ENCODE data around the gene RBBP8.
"Not testable (repeated sequence)": the region's sequence is repeated elsewhere in the genome, so short reads cannot be mapped to it uniquely, and the experiment has no call there.

Gene RBBP8
- total RNA-seq = 6.6 to 109 (median 20.8) reads per million in 9 experiments

DNA sequence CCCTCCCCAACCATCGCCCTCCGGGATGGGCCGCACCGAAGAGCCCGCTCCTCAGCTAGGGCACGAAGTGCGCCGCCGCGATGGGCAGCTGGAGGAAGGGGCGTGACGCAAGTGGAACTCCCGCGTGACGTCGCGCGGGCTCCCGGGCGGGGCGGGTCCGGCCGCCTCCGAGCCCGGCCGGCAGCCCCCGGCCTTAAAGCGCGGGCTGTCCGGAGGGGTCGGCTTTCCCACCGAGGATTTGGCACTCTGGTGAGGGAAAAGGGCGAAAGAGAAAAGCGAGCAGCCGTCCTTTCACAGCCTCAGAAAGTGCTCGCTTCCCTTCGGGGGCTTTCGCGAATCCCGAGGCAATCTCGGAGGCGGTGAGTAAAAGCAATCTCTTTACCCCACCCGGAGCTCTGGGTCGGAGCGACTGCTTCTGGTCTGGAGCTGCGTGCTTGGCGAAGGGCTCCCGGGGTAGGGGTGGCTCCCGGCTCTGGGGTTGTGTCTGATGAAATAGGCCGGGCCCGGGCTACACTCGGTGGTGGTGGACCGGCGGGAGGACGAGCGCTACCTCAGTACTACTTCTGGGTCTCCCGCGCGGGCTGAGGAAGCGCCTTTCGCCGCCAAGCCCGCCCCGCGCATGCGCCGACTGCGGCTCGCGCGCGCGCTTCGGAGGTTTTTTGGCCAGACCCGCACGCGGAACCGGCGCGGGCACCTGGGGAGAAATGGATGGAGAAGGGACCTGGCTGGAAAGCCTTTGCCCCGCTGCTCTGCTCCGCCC, at the start of gene RBBP8:
Gene RBBP8 (plus strand): TSS at position 123 of the 760 bp plus-strand sequence. CDS start 3,524 bp downstream, outside the sequence.
- Mint-ChIP-seq H3K4me1 (ENCODE audit: low read depth in 2 of 2) (peaks cover 11 to 12% of the 10 kb centered on the region in 2 donors), H3K4me3 (peak within 1 kb of the TSS; percentile 86 to 95), H3K36me3 (ENCODE audit: insufficient read depth) (peaks cover 8% of the 10 kb centered on the region), H3K27ac (peak within 1 kb of the TSS; percentile 69 to 87), H3K9me3 (no peaks in the 10 kb centered on the region), H3K27me3 (no peaks in the 10 kb centered on the region)
- ATAC-seq (replicated peaks) (peak; percentile 74), DNase-seq (peak; percentile 67 to 77 (median 76))

DNA sequence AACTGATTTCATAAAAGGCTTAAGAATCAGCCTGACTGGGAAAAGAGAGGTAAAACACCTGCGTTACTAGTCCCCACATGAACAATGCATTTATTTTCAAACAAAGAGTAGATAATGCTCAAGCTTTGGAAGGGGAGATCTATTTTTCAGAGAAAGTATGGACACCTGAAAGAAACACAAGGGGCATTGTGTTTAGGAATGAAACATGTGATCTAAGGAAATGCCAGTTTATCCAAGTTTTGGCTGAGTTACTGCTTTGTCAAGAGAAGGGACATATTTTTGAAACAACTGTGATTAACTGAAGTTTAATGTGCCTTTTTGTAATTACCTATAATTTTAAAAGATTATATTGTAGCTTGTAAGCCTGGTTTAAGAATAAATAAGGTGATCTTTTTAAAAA, 49.3 kb upstream of the RBBP8 start:
- DNase-seq (no peak), ATAC-seq (replicated peaks) (no peak)

DNA sequence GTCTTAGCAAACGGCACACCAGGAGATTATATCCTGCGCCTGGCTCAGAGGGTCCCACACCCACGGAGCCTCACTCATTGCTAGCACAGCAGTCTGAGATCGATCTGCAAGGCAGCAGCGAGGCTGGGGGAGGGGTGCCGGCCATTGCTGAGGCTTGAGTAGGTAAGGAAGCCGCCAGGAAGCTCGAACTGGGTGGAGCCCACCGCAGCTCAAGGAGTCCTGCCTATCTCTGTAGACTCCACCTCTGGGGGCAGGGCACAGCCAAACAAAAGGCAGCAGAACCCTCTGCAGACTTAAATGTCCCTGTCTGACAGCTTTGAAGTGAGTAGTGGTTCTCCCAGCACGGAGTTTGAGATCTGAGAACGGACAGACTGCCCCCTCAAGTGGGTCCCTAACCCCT, 47.4 kb upstream of the RBBP8 start:
- H3K4me1 Mint-ChIP-seq (ENCODE audit: low read depth in 2 of 2); H3K9me3 Mint-ChIP-seq; ATAC-seq (replicated peaks); H3K27ac Mint-ChIP-seq; H3K4me3 Mint-ChIP-seq; H3K36me3 Mint-ChIP-seq (ENCODE audit: insufficient read depth); DNase-seq: not testable (repeated sequence)
- peaks cover 45 to 60% of the 10 kb centered on the region in 2 donors for H3K27me3 Mint-ChIP-seq

More for the DNA sequence above, 49.3 kb upstream of the RBBP8 start:
- no peak overlapping the region for H3K4me3 Mint-ChIP-seq
- peaks cover 44 to 59% of the 10 kb centered on the region in 2 donors for H3K27me3 Mint-ChIP-seq
- H3K9me3 Mint-ChIP-seq = no peaks in the 10 kb centered on the region
- no peaks in the 10 kb centered on the region for H3K36me3 Mint-ChIP-seq (ENCODE audit: insufficient read depth)
- no peak overlapping the region for H3K27ac Mint-ChIP-seq
- no peaks in the 10 kb centered on the region for H3K4me1 Mint-ChIP-seq (ENCODE audit: low read depth in 2 of 2)

DNA sequence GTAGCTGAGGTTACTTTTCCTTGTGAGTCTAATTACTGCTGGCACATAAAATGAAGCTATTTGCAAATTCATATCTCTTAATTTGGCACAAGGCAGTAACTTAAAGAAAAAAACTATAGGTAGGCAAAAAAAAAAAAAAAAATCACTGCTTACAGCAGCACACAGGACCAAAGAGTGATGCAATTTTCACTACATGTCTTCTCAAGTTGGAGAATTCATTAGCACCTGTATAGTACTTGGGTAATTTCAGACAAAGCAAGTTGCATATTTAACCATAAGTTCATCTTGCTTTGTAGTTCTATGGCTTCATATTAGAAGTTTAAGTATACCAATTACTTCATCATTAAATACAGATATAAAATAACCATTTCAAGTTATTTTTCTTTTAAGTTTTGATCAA, 33.7 kb upstream of the RBBP8 start:
- no peaks in the 10 kb centered on the region for H3K4me1 Mint-ChIP-seq (ENCODE audit: low read depth in 2 of 2)
- peaks cover 6 to 10% of the 10 kb centered on the region in 2 donors for H3K27me3 Mint-ChIP-seq
- DNase-seq (no peak), ATAC-seq (replicated peaks) (no peak)
- H3K4me3 Mint-ChIP-seq = no peak overlapping the region
- H3K36me3 Mint-ChIP-seq (ENCODE audit: insufficient read depth) = no peaks in the 10 kb centered on the region
- no peak overlapping the region for H3K27ac Mint-ChIP-seq
- H3K9me3 Mint-ChIP-seq = peaks cover 0 to 4% of the 10 kb centered on the region in 2 donors

DNA sequence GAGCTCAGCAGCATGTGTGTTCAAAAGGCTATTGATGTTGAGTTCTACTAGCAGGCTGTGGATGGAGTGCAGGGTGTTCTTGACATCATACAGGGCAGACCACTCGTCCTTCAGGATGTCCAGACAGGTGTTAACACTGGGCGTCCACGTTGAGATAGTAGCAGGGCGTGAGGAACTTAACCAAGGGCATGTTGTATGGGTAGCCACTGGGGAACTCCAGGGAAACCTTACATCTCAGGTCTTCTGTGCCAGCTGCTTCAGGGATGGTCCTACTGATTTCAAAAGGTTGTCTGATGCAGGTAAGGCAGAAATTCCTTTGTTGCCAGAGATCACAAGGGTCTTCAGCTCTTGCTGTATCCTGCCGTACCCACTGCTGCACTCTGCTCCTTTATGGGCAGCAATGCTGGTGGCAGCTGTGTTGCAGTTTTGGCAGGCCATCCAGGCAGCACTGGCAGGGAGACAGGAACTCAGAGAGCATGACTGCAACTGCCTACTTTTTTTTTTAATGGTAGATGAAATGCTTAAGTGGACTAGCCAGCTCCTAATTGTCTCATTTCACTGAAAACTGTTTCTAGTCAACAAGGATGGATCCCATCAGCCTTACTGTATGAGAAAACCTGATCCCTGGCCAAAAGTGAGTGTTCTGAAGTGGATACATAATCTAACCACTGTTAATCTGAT, 32.4 kb upstream of the RBBP8 start:
- Mint-ChIP-seq H3K4me1 (ENCODE audit: low read depth in 2 of 2) (no peaks in the 10 kb centered on the region), H3K4me3 (no peak overlapping the region), H3K9me3 (peaks cover 0 to 3% of the 10 kb centered on the region in 2 donors), H3K36me3 (ENCODE audit: insufficient read depth) (no peaks in the 10 kb centered on the region), H3K27ac (no peak overlapping the region), H3K27me3 (peaks cover 0 to 10% of the 10 kb centered on the region in 2 donors)
- DNase-seq (no peak), ATAC-seq (replicated peaks) (no peak)

DNA sequence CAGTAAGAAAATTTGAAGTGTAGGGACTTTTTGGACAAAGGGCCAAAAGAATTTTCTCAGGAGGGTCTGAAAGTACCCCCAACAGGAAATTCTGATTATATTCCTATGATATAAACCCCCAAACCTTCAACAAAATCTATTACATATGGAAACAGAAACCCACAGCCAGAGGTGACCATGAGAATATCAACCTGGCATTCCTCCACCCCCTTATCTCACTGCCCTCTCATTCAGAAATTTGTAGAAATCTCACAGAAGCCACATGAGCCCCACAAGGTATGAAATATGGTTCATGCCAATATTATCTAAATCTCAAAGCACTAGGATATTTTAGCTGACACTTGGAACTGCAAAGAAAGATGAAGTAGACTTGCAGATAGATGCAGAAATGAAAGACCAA, 31.0 kb upstream of the RBBP8 start:
- ATAC-seq (replicated peaks) (no peak), DNase-seq (no peak)
- Mint-ChIP-seq H3K4me1 (ENCODE audit: low read depth in 2 of 2) (no peaks in the 10 kb centered on the region), H3K27me3 (peaks cover 0 to 10% of the 10 kb centered on the region in 2 donors), H3K4me3 (no peak overlapping the region), H3K9me3 (peaks cover 0 to 3% of the 10 kb centered on the region in 2 donors), H3K27ac (no peak overlapping the region), H3K36me3 (ENCODE audit: insufficient read depth) (no peaks in the 10 kb centered on the region)

DNA sequence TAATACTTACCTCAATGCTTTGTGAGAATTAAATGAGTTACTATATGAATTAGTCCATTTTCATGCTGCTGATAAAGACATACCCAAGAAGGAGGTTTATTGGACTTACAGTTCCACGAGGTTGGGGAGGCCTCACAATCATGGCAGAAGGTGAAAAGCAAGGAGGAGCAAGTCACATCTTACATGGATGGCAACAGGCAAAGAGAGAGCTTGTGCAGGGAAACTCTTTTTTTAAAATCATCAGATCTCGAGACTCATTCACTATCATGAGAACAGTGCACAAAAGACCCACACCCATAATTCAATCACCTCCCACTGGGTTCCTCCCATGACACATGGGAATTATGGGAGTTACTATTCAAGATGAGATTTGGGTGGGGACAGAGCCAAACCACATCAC, 29.9 kb upstream of the RBBP8 start:
- ATAC-seq (replicated peaks); H3K4me1 Mint-ChIP-seq (ENCODE audit: low read depth in 2 of 2); H3K27me3 Mint-ChIP-seq; H3K4me3 Mint-ChIP-seq; H3K27ac Mint-ChIP-seq; H3K9me3 Mint-ChIP-seq; DNase-seq; H3K36me3 Mint-ChIP-seq (ENCODE audit: insufficient read depth): not testable (repeated sequence)

DNA sequence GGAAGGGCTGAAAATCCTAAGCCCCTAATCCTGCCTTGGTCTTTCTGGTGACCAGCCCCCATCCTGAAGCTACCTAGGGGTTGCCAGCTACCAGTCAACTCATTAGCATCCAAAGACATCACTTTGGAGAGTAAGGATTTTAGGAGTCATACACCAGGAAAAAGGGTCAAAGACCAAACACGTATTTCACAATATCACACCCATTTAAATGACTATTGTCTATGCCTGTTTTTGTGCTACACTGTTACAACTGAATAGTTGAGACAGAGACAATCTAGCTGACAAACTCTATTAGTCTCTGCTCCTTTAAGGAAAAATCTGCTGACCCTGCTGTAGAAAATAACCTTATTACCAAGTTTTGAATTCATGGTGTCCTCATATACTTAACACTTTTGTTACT, 21.0 kb upstream of the RBBP8 start:
- no peak for ATAC-seq (replicated peaks)

DNA sequence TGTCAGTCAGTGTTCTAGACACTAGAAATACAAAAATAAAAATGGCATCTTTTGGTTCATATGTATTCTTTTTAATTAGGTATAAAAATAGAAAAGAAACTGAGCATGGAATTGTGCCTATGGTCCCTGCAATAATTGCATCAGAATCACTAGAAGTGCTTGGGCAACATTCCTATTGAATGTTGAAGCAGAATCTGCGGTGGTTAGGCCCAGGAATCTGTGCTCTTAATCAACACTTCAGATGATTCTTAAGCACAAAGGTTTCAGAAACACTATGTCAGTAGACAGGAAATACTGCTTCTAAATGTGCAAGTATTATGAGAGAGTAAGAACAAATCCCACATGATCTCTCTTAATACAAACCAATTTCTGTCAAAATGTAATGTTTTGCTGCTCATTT, 20.3 kb upstream of the RBBP8 start:
- Mint-ChIP-seq H3K9me3 (no peaks in the 10 kb centered on the region), H3K27me3 (peaks cover 29 to 40% of the 10 kb centered on the region in 2 donors), H3K4me3 (no peak overlapping the region), H3K27ac (peak overlapping the region in 1 of 2 donors; percentile 25), H3K36me3 (ENCODE audit: insufficient read depth) (no peaks in the 10 kb centered on the region), H3K4me1 (ENCODE audit: low read depth in 2 of 2) (no peaks in the 10 kb centered on the region)
- DNase-seq (no peak), ATAC-seq (replicated peaks) (no peak)

More for the DNA sequence above, 21.0 kb upstream of the RBBP8 start:
- Mint-ChIP-seq H3K4me1 (ENCODE audit: low read depth in 2 of 2) (no peaks in the 10 kb centered on the region), H3K27ac (peak overlapping the region in 1 of 2 donors; percentile 25), H3K9me3 (no peaks in the 10 kb centered on the region), H3K36me3 (ENCODE audit: insufficient read depth) (no peaks in the 10 kb centered on the region), H3K4me3 (no peak overlapping the region), H3K27me3 (peaks cover 29 to 35% of the 10 kb centered on the region in 2 donors)
- DNase-seq = no peak

DNA sequence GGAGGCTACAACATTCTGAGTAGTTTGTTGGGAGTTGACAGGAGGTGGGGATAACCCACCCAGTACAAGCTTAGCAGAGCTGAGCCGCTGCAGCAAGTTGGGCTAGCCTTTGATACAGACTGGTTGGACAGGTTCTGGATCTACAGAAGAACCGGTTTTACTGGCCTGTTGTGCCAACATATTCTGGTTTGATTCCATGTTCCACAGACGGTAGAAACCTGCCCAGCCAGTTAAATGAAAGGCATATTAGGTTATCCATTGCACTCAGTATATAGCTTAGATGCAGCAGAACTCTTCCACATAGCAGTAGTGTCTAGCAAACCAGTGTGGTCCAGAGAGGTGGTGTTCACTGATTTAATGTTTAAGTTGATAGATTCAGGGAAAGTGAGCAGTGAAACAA, 19.3 kb upstream of the RBBP8 start:
- ATAC-seq (replicated peaks) (no peak), DNase-seq (no peak)
- Mint-ChIP-seq H3K27me3 (peaks cover 29 to 38% of the 10 kb centered on the region in 2 donors), H3K4me3 (no peak overlapping the region), H3K4me1 (ENCODE audit: low read depth in 2 of 2) (no peaks in the 10 kb centered on the region), H3K27ac (no peak overlapping the region), H3K9me3 (no peaks in the 10 kb centered on the region), H3K36me3 (ENCODE audit: insufficient read depth) (no peaks in the 10 kb centered on the region)

DNA sequence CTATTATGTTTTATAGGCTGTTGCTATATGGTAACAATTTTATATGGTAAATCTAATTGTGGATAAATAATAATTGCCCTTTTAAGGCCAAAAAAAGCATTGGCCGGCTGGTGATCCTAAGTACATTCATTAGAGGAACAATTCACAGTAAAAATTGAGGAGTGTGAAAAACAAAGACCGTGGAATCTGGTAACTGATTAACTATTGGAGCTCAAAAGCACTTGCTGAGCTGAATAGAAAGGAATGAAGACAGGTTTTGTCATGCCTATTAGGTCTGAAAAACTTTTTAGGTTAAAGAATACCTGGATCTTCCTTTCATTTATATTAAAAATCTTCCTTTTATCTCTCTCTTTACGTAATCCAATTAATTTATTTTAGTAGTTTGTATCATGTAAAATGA, 18.5 kb upstream of the RBBP8 start:
- ATAC-seq (replicated peaks) (no peak), DNase-seq (no peak)
- Mint-ChIP-seq H3K27me3 (peaks cover 26 to 30% of the 10 kb centered on the region in 2 donors), H3K9me3 (no peaks in the 10 kb centered on the region), H3K4me1 (ENCODE audit: low read depth in 2 of 2) (no peaks in the 10 kb centered on the region), H3K27ac (no peak overlapping the region), H3K4me3 (no peak overlapping the region), H3K36me3 (ENCODE audit: insufficient read depth) (no peaks in the 10 kb centered on the region)

DNA sequence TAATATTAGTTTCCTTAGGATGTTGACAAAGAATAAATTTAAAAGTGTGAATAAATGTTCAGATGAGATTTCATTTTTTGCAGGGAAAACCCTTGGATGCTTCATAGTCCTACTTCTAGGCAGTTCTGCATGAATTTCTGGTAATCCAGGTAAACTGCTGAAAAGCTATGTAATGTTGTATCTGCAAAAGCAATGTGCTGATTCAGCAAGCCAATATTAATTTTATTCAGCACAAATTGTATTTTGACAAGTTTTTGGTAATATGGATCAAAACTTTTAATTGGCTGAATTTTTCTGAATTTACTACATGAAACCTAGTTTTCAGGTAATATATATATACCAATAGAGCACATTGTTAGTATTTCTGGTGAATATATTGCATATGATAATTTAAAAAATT, 17.8 kb upstream of the RBBP8 start:
- H3K27ac Mint-ChIP-seq = no peak overlapping the region
- peaks cover 19 to 23% of the 10 kb centered on the region in 2 donors for H3K27me3 Mint-ChIP-seq
- ATAC-seq (replicated peaks) (no peak), DNase-seq (no peak)
- H3K36me3 Mint-ChIP-seq (ENCODE audit: insufficient read depth) = no peaks in the 10 kb centered on the region
- H3K9me3 Mint-ChIP-seq = no peaks in the 10 kb centered on the region
- no peak overlapping the region for H3K4me3 Mint-ChIP-seq
- no peaks in the 10 kb centered on the region for H3K4me1 Mint-ChIP-seq (ENCODE audit: low read depth in 2 of 2)

DNA sequence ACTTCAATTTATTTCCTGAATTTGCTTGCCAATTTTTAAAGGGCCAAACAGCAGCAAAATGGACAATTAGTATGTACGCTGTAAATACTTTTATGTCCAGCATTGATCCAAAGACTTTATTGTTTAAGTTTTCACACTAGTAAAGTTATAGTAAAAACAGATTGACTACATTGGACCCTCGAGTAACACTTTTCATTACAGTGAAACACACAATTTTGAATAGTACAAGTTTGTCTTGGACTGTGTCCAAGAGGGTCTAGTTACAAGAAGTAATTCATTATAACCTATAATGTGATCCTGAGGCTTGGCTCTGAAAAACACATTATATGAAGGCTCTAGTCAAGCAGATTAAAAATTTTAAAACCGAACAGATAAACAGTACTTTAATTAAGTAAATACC, 11.4 kb upstream of the RBBP8 start:
- DNase-seq = no peak
- no peak for ATAC-seq (replicated peaks)
- no peaks in the 10 kb centered on the region for H3K36me3 Mint-ChIP-seq (ENCODE audit: insufficient read depth)
- no peaks in the 10 kb centered on the region for H3K9me3 Mint-ChIP-seq
- H3K27ac Mint-ChIP-seq = no peak overlapping the region
- H3K4me3 Mint-ChIP-seq = no peak overlapping the region
- H3K27me3 Mint-ChIP-seq = peaks cover 0 to 22% of the 10 kb centered on the region in 2 donors
- H3K4me1 Mint-ChIP-seq (ENCODE audit: low read depth in 2 of 2) = no peaks in the 10 kb centered on the region

DNA sequence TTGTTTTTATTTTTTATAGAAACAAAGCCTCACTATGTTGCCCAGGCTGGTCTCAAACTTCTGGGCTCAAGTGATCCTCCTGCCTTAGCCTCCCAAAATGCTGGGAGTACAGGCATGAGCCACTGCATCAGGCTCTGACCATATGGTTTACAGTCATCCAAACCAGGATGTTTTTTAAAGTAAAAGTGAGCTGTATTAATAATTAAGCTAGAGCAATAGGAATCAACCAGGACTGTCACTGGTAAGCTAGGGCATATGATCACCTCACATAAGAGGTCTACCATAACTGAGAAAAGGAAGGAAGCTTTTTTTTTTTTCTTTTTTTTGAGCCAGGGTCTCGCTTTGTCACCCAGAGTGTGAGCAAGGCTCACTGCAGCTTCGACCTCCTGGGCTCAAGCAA, 8.5 kb upstream of the RBBP8 start:
- H3K4me3 Mint-ChIP-seq = no peak overlapping the region
- DNase-seq (no peak), ATAC-seq (replicated peaks) (no peak)
- no peaks in the 10 kb centered on the region for H3K9me3 Mint-ChIP-seq
- no peaks in the 10 kb centered on the region for H3K36me3 Mint-ChIP-seq (ENCODE audit: insufficient read depth)
- no peak overlapping the region for H3K27ac Mint-ChIP-seq
- H3K4me1 Mint-ChIP-seq (ENCODE audit: low read depth in 2 of 2) = no peaks in the 10 kb centered on the region
- peaks cover 0 to 17% of the 10 kb centered on the region in 2 donors for H3K27me3 Mint-ChIP-seq
